ENCODE data around the gene DES.
A peak's percentile ranks its signal among the peaks of the same experiment; 100 is the strongest.
"Not testable (repeated sequence)": the region's sequence is repeated elsewhere in the genome, so short reads cannot be mapped to it uniquely, and the experiment has no call there.

The DES gene

GRCh38 chr2:219418155-219419011, at the start of gene DES:
TSS of gene DES (plus strand) at chr2:219418377. CDS start at chr2:219418463, 86 bp downstream.
- DNase-seq: no peak

DNA sequence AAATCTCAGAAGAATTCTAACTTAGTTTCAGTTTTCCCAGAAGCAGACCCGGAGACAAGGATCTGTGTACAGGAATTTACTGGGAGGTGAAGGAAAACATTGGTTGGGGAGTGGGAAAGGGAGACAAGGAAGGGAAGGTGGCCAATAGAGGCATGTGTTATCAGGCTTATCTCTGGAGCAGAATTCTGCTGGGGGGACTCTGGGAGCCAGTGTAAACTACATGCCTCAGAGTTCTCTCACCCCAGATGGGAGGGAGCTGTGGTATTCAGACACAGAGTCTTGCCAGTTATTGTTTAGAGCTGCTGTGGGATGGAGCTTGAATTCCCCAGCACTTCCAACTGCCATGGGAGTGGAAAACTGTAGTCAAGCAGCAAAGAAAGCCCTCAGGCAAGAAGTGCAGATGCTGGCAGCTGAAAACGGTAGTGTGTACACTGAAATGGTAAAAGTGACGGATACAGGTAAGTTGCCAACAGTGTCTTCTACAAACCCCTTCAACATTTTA, 49.4 kb upstream of the DES start:
- no peak for DNase-seq

DNA sequence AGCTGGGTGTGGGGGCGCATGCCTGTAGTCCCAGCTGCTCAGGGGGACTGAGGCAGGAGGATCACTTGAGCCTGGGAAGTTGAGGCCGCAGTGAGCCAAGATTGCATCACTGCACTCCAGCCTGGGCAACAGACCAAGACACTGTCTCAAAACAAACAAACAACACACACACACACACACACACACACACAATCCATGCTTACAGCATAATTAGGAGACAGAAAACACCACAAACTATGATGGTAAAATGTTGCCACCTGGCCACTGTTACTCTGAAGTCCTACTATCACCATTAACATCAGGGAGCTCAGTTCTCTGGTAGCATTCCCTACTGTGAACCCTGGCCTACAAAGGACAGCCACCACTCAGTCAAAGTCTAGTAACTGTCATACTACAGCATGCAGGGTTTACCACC, 48.7 kb upstream of the DES start:
- DNase-seq: no peak

- no peak for DNase-seq
Observed at GRCh38 chr2:219378163-219378851, 39.9 kb upstream of the DES start.

DNA sequence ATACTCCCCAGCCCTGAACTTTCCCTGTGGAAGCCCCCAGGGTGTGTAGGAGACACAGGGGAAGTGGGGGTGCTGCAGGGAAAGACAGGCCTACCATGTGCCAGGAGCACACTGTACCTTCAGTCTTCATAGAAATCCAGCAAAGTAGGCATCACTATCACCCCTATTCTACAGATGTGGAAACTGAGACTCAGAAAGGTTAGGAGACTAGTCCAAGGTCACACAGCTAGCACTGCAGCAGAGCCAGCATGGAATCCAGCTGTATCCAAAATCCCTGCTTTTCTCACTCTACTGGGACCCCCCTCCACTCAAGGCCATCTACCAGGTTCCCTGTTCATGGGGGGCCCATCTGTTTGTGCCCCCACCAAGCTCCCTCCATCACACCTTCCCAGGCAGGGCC, 37.3 kb upstream of the DES start:
- no peak for DNase-seq

- DNase-seq: no peak
Observed at GRCh38 chr2:219381448-219381847, 36.7 kb upstream of the DES start.

- no peak for DNase-seq
Observed at GRCh38 chr2:219384083-219384713, 34.0 kb upstream of the DES start.

DNA sequence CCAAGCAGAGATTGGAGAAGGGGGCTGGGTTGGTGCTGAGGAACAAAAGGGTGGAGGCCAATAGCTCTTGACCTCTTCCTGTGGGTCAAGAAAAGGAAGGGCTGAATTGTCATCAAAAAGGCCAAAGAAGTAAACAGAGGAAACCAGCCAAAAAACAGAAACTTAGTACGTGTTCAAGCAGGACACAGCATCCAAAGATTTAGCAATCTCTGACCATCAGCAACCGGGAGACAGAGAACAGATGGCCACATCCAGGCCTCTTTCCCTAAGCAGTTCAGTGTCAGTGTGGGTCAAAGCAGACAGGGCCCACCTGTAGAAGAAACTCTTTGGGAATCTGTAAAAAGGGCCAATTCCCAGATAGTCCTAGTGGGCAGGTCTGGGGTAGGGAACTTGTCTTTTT, 33.3 kb upstream of the DES start:
- no peak for DNase-seq

DNA sequence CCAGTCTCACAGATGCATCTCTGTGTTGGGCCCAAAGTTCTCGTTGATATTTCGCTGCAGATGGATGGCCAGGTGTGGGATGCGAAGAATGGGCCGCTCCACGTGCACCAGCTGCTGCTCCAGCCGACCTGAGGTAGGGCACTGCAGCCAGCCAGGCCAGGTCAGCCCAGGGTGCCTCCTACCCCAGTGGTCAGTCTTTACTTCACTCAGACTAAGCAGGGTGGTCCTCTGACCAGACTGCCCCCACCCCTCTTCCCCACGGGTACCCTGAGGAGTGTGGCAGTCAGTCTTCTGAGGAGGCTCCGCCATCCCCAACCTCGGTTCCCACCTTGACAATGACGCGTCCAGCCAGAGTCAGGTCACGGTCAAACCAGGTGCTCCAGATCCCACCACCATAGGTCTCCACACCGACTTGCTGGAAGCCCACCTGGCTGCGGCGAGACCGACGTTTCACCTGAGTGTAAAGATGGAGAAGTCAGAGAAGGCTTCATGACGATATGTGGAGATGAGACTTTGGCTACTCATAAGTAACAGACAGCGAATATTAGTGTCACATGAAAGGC, 32.1 kb upstream of the DES start:
- DNase-seq: no peak

DNA sequence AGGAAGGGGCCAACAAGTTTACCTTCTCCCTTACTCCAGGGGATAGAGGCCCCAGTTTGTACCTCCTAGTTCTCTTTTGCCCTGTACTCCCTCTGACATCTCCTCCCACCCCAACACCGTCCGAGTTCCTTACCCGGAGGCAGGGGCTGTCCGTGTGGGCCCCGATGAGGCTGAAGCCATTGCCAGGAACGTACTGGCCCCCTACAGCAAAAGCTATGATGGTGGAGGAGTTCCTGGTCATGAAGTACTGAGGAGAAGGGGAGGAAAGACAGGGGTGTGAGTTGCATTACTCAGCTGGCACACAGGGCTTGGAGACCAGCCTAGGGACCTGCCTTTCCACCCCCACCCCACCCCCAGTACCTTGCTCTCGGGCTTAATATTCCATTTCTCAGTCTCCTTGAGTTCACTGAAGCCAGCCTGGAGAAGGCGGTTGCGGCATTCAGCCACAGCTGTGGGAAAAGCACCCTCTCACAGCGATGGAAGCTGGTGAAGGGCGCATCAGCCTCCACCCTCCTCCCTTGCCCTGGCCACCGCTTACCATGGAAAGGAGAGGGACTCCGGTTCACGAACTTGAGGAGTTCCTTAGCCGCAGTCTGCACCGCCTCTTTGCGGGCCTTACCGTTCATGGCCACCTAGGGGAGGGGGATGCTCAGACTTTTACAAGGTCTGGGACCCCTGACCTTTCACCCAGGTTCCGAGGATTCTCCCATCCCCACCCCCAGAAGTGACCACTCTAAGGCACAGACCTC, 31.5 kb upstream of the DES start:
- DNase-seq: no peak

GRCh38 chr2:219387306-219388120, 30.7 kb upstream of the DES start, which contains the start of gene DNPEP:
TSS of gene DNPEP (minus strand) at chr2:219387912. CDS start at chr2:219387794, 118 bp downstream.
- peak; percentile 22 for DNase-seq

DNA sequence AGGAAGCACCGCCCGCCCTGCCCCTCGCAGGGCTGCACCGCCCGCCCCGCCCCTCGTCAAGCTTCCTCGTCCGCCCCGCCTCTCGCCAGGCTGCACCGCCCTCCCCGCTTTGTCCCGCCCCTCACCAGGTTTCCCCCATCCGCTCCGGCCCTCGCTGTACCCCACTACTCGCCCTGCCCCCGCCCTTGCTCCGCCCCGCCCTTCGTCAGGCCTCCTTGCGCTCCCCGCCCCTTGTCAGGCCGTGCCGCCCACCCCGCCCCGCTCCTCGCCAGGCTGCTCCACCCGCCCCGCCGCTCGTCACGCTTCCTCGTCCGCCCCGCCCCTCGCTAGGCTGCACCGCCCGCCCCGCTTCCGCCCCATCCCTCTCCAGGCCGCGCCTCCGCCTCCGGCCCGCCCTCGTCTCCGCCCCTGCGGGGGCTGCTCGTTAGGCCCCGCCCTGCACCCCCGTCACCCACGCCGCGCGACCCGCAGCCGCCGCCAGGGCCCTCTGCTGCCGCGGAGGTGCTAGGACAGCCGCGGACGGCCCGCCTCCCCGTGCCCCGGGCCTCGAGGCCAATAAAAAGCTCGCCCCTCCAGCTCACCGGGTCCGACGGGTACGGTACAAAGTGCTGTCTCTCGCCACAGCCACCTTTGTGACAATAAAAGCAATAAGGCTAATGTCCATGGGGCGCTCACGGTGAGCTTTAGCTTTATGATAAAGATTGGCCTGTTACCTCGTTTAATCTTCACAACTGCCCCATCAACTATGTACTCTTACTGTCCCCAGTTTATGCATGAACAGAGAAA, 29.9 kb upstream of the DES start:
- peak; percentile 59 for DNase-seq

DNA sequence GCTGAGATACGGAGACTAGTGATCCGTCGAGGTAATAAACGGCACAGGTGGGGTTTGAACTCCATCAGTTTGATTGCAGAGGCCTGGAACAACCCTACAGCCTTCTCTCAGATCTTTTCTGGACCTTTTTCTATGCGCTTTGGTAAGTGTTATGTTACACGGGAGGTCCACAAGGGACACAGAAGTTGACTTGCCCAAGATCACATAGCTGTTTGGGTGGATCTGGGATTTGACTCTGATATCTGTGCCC, 29.3 kb upstream of the DES start:
- DNase-seq: no peak

DNA sequence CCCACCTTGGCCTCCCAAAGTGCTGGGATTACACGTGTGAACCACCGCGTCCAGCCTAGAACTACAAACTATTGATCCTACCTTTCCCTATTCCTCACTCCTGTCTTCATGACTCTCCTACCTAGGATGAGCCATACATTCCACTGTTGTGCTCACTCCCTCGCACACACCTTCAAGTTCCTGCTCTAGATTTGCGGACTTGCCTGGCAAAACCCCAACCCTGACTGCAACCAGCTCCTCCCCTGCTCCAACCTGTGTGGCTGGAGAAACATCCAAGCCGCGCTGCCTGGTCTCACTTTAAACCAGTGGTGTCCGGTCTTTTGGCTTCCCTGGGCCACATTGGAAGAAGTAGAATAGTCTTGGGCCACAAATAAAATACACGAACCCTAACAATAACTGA, 25.4 kb upstream of the DES start:
- no peak for DNase-seq

- not testable (repeated sequence) for DNase-seq
Observed at GRCh38 chr2:219395056-219395455, 23.1 kb upstream of the DES start.

GRCh38 chr2:219395609-219396008, 22.6 kb upstream of the DES start:
- DNase-seq: no peak

DNA sequence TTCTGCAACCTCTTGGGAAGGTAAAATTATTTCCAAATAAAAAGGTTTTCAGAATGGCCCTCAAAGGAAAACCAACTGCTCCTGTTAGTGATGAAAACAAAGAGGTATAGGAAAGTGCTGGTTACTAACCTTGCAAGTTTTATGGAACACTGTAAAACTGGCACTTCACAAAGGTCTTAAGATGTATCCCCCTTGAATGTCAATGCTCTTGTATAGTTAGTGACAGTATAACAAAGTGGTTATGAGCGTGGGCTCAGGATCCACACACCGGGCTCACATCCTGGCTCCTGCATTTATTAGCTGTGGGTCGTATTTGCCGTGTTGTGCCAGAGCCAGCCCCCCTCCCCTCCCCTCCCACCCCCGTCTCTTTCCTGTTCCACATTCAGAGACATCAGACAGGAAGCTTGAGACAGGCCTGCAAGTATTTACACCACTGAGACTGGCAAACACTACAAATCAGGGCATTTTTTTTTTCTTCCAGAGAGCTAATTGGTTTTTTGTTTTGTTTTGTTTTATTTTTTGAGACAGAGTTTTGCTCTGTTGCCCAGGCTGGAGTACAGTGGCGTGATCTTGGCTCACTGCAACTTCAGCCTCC, 21.2 kb upstream of the DES start:
- DNase-seq: no peak

GRCh38 chr2:219398721-219399363, 19.3 kb upstream of the DES start:
- no peak for DNase-seq

GRCh38 chr2:219399716-219400478, 18.3 kb upstream of the DES start:
- no peak for DNase-seq

Data from SIG-M5 (cell line).